ENCODE data around the gene ZSWIM1. TPM values are rescaled to one million over a fixed set of nuclear protein-coding genes. Genes with fewer than 3 reads are reported as not detected.

Gene ZSWIM1
- total and polyA plus RNA-seq, 2 donors (not counting 1 experiment from before 2014, with no cell fraction given): 5.4 to 15.7 TPM

DNA sequence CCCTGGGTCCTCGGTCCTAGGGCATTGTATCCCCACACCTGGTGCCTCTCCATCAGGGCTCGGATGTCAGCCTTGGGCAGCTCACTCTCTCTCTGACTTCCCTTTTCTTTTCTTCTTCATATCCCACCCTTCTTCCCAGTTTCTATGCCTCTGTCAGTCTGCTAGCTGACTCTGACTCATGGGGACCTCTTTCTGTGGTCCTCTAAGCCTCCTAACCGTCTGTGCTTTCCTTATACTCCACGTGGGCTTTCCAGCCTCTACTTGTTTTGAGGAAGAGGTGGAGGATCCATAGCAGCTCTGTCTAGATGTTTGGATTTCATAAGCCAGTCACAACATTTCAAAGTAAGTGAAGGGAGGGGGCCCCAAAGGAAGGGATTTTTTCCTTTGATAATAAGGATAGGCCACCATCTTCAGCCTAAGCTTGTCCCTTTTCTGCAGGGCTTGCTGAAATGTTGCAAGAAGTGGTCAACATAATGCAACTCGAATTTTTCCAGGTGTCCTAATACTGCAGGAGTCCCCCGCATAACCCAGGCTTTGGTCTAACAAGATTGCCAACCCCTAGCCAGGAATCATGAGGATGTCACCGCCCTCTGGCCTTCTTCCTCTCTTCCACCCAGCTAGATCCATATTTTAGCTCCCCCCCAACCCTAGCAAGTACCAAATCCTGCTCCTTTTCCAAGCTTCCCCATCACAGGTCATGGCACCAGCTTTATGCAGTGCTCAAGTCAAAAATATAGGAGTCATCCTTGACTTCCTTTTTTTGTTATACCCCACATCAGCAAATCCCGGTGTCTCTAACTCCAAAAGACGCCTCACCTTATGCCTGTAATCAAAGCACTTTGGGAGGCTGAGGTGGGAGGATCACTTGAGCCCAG lies 39.7 kb downstream of the ZSWIM1 start:
- Histone ChIP-seq H3K9ac (ENCODE audit: low read length) (no peak overlapping the region), H3K4me1 (ENCODE audit: control insufficient read depth in 2 of 2, insufficient read depth in 2 of 2, low read length in 2 of 2) (no peaks in the 10 kb centered on the region), H3K36me3 (replicated peaks in 1 of 2; ENCODE audit: control extremely low read depth in 1 of 2, control insufficient read depth in 1 of 2, extremely low read depth in 1 of 2, insufficient read depth in 2 of 2, low read length in 1 of 2) (no peaks in the 10 kb centered on the region), H3K4me2 (replicated peaks; ENCODE audit: low read depth, low read length, poor library complexity, severe bottlenecking) (no peak overlapping the region), H3K79me2 (ENCODE audit: control insufficient read depth, insufficient read depth, low read length) (no peaks in the 10 kb centered on the region), H3K27me3 (replicated peaks in 1 of 4; ENCODE audit: control extremely low read depth in 1 of 4, control insufficient read depth in 3 of 4, insufficient read depth in 4 of 4, low read length in 3 of 4) (peaks cover 0 to 25% (median 2%) of the 10 kb centered on the region in 4 experiments), H4K20me1 (ENCODE audit: control insufficient read depth, insufficient read depth, low read length, poor library complexity, severe bottlenecking) (no peaks in the 10 kb centered on the region), H3K27ac (ENCODE audit: low read length in 2 of 2) (no peak overlapping the region), H2AFZ (ENCODE audit: insufficient read depth, low read depth, low read length, poor library complexity, severe bottlenecking) (no peak overlapping the region), H3K9me3 (ENCODE audit: control extremely low read depth in 1 of 3, control insufficient read depth in 2 of 3, insufficient read depth in 1 of 3, low read length in 2 of 3) (no peaks in the 10 kb centered on the region), H3K4me3 (ENCODE audit: control extremely low read depth in 1 of 5, extremely low read depth in 1 of 5, insufficient read depth in 1 of 5, low read depth in 2 of 5, low read length in 4 of 5) (no peak overlapping the region)
- WGBS (ENCODE audit: insufficient coverage): 79% methylated on average over 6 of the region's 9 CpGs
- ChIA-PET POLR2A (no interaction called here), CTCF (interaction anchor here (0.6 kb wide), 1 partner anchor 15 kb away, joined by 5 read pairs; no protein-coding TSS in a partner anchor)
- no peaks in the 10 kb centered on the region for H3K4me1 Mint-ChIP-seq
- DNase-seq (no peak), ATAC-seq (ENCODE audit: low read depth) (no peak)
- H3K9me3 Mint-ChIP-seq (ENCODE audit: insufficient read depth): no peaks in the 10 kb centered on the region
- no peak overlapping the region for H3K27ac Mint-ChIP-seq
- H3K27me3 Mint-ChIP-seq: peaks cover 33% of the 10 kb centered on the region
- no peak for TF ChIP-seq EZH2 (IDR thresholded peaks at IDR 0.05; ENCODE audit: borderline replicate concordance, insufficient read depth, low read depth, low read length, poor library complexity, severe bottlenecking)
- intact Hi-C loops (cut with micrococcal nuclease): no loop called here
- H3K4me3 Mint-ChIP-seq: no peak overlapping the region

DNA sequence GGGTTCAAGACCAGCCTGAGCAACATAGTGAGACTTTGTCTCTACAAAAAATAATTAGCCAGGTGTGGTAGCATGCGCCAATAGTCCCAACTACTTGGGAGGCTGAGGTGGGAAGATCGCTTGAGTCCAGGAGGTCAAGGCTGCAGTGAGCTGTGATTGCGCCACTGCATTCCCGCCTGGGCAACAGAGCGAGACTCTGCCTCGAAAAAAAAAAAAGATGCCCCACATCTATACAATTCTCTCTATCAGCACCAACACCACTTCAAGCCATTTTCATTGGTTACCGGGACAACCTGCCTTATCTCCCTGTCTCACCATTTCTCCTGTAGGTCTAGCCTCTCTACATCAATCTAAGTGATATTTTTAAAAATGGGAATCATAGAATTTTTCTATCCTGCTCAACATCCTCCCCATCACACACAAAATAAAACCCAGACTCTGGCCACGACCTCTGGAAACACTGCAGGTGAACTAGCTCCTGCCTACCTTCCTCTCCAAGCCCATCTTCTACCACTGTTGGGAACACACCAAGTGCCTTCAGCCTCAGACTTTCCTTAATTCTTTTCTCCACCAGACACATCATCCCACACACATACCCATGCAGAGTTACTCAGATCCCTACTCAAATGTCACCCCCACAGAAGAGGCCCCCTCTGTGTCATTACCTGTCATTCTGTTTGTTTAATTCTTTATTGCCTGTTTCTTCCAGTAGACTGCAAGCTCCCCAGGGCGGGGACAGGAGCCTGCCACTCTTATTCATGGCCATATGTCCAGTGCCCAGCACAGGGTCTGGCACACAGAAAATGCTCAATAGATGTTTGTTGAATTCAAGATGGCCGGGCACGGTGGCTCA lies 40.5 kb downstream of the ZSWIM1 start:
- intact Hi-C loops (cut with micrococcal nuclease): no loop called here
- no peak for TF ChIP-seq EZH2 (IDR thresholded peaks at IDR 0.05; ENCODE audit: borderline replicate concordance, insufficient read depth, low read depth, low read length, poor library complexity, severe bottlenecking)
- TF ChIP-seq, protein P1, sequence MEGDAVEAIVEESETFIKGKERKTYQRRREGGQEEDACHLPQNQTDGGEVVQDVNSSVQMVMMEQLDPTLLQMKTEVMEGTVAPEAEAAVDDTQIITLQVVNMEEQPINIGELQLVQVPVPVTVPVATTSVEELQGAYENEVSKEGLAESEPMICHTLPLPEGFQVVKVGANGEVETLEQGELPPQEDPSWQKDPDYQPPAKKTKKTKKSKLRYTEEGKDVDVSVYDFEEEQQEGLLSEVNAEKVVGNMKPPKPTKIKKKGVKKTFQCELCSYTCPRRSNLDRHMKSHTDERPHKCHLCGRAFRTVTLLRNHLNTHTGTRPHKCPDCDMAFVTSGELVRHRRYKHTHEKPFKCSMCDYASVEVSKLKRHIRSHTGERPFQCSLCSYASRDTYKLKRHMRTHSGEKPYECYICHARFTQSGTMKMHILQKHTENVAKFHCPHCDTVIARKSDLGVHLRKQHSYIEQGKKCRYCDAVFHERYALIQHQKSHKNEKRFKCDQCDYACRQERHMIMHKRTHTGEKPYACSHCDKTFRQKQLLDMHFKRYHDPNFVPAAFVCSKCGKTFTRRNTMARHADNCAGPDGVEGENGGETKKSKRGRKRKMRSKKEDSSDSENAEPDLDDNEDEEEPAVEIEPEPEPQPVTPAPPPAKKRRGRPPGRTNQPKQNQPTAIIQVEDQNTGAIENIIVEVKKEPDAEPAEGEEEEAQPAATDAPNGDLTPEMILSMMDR (IDR thresholded peaks at IDR 0.05): no peak
- no peak overlapping the region for H3K27ac Mint-ChIP-seq

More for the DNA sequence above, 40.5 kb downstream of the ZSWIM1 start:
- Histone ChIP-seq H4K20me1 (ENCODE audit: control insufficient read depth, insufficient read depth, low read length, poor library complexity, severe bottlenecking) (no peaks in the 10 kb centered on the region), H3K9ac (ENCODE audit: low read length) (no peak overlapping the region), H3K36me3 (replicated peaks in 1 of 2; ENCODE audit: control extremely low read depth in 1 of 2, control insufficient read depth in 1 of 2, extremely low read depth in 1 of 2, insufficient read depth in 2 of 2, low read length in 1 of 2) (no peaks in the 10 kb centered on the region), H3K27ac (ENCODE audit: low read length in 2 of 2) (no peak overlapping the region), H3K79me2 (ENCODE audit: control insufficient read depth, insufficient read depth, low read length) (no peaks in the 10 kb centered on the region), H3K4me1 (ENCODE audit: control insufficient read depth in 2 of 2, insufficient read depth in 2 of 2, low read length in 2 of 2) (no peaks in the 10 kb centered on the region), H2AFZ (ENCODE audit: insufficient read depth, low read depth, low read length, poor library complexity, severe bottlenecking) (no peak overlapping the region), H3K4me3 (ENCODE audit: control extremely low read depth in 1 of 5, extremely low read depth in 1 of 5, insufficient read depth in 1 of 5, low read depth in 2 of 5, low read length in 4 of 5) (no peak overlapping the region), H3K27me3 (replicated peaks in 1 of 4; ENCODE audit: control extremely low read depth in 1 of 4, control insufficient read depth in 3 of 4, insufficient read depth in 4 of 4, low read length in 3 of 4) (peaks cover 0 to 25% (median 2%) of the 10 kb centered on the region in 4 experiments), H3K4me2 (replicated peaks; ENCODE audit: low read depth, low read length, poor library complexity, severe bottlenecking) (no peak overlapping the region), H3K9me3 (ENCODE audit: control extremely low read depth in 1 of 3, control insufficient read depth in 2 of 3, insufficient read depth in 1 of 3, low read length in 2 of 3) (no peaks in the 10 kb centered on the region)
- WGBS (ENCODE audit: insufficient coverage): 88% methylated on average over 8 of the region's 11 CpGs
- DNase-seq: no peak
- CTCF ChIA-PET: interaction anchor here (1.5 kb wide), 1 partner anchor 16 kb away, joined by 7 read pairs; no protein-coding TSS in a partner anchor
- Mint-ChIP-seq H3K27me3 (peaks cover 28% of the 10 kb centered on the region), H3K9me3 (ENCODE audit: insufficient read depth) (no peaks in the 10 kb centered on the region), H3K4me1 (no peaks in the 10 kb centered on the region), H3K4me3 (no peak overlapping the region)
- no peak for ATAC-seq (ENCODE audit: low read depth)
- POLR2A ChIA-PET: no interaction called here
